SK-N-SH (cell line): ENCODE data around the gene ARPC5L. TPM values are rescaled to one million over a fixed set of nuclear protein-coding genes. Genes with fewer than 3 reads are reported as not detected.

ENCODE experiments used
- CTCF ChIA-PET: fragments of 300-600, 350-600 bp; formaldehyde crosslinking; extraction: SDS; loops from one replicate; lab custom pipeline; 2021; lab: Yijun Ruan, JAX
- POLR2A ChIA-PET: fragments of 350-600 bp; sonication (Branson Sonifier 250); formaldehyde crosslinking; extraction: SDS; loops from one replicate; lab custom pipeline; 2020; ENCODE audit warnings: antibody characterized with exemption, inconsistent platforms; lab: Yijun Ruan, JAX
- DNase-seq: peaks from one replicate; pipeline ENCODE4 v3.0.0; 2012
- H2AFZ ChIP-seq: fragments of 200-600 bp; sonication (generic); 2 replicates; pipeline ENCODE4 v1.8.1; 2016; ENCODE audit warnings: antibody characterized with exemption, mild to moderate bottlenecking, low read depth
- H3F3A ChIP-seq: fragments of 200-600 bp; sonication (generic); replicated peaks from 2 replicates; pipeline ENCODE3; 2016; ENCODE audit warnings: antibody characterized with exemption, mild to moderate bottlenecking; ENCODE audit not compliant: insufficient read depth
- H3K27ac ChIP-seq, 2 experiments: fragments of 200-500 bp in 1 of 2; fragments of 200-600 bp in 1 of 2; sonication (Bioruptor generic) in 1 of 2; sonication (generic), shearing (Covaris generic) in 1 of 2; 2 replicates each; pipeline versions ENCODE4 v1.5.1 to v1.6.1; 2014 to 2016; ENCODE audit warnings: low read depth in 2 of 2, inconsistent platforms in 1 of 2, low read length in 1 of 2, mild to moderate bottlenecking in 1 of 2, mixed read lengths in 1 of 2
- H3K27me3 ChIP-seq: fragments of 200-600 bp; sonication (generic), shearing (Covaris generic); 2 replicates; pipeline ENCODE4 v1.6.1; 2016; ENCODE audit warnings: mixed run types; ENCODE audit not compliant: insufficient read depth
- H3K36me3 ChIP-seq, 2 experiments: fragments of 200-500 bp in 1 of 2; fragments of 200-600 bp in 1 of 2; sonication (Bioruptor generic) in 1 of 2; sonication (generic) in 1 of 2; replicated peaks in 1 of 2; 2 replicates each; pipeline versions ENCODE3 to v1.5.1; 2014 to 2016; ENCODE audit warnings: low read length in 1 of 2, mild to moderate bottlenecking in 1 of 2; ENCODE audit not compliant: insufficient read depth in 2 of 2, control insufficient read depth in 1 of 2
- H3K4me1 ChIP-seq, 2 experiments: fragments of 200-500 bp in 1 of 2; fragments of 200-600 bp in 1 of 2; sonication (Bioruptor generic) in 1 of 2; sonication (generic), shearing (Covaris generic) in 1 of 2; 2 replicates each; pipeline versions ENCODE4 v1.5.1 to v1.6.1; 2014 to 2016; ENCODE audit warnings: low read depth in 1 of 2, low read length in 1 of 2, mixed run types in 1 of 2; ENCODE audit not compliant: insufficient read depth in 2 of 2, control insufficient read depth in 1 of 2
- H3K4me2 ChIP-seq: fragments of 200-600 bp; sonication (generic), shearing (Covaris generic); 2 replicates; pipeline ENCODE4 v1.6.1; 2017; ENCODE audit warnings: mixed run types
- H3K4me3 ChIP-seq, 2 experiments: fragments of 200-500 bp in 1 of 2; fragments of 200-600 bp in 1 of 2; sonication (Bioruptor generic) in 1 of 2; sonication (generic), shearing (Covaris generic) in 1 of 2; 2 replicates each; pipeline versions ENCODE4 v1.5.1 to v1.8.1; 2014 to 2016; ENCODE audit warnings: low read depth in 2 of 2, inconsistent platforms in 1 of 2, low read length in 1 of 2, mild to moderate bottlenecking in 1 of 2, mixed read lengths in 1 of 2, moderate library complexity in 1 of 2
- H3K79me2 ChIP-seq: fragments of 200-600 bp; sonication (generic); 2 replicates; pipeline ENCODE4 v1.8.1; 2017; ENCODE audit warnings: mild to moderate bottlenecking; ENCODE audit not compliant: insufficient read depth
- H3K9ac ChIP-seq: fragments of 200-600 bp; sonication (generic); 2 replicates; pipeline ENCODE4 v1.6.1; 2017; ENCODE audit warnings: mixed run types
- H3K9me2 ChIP-seq: fragments of 200-600 bp; sonication (generic); 2 replicates; pipeline ENCODE4 v1.6.1; 2017; ENCODE audit warnings: mixed run types
- H3K9me3 ChIP-seq: fragments of 200-600 bp; sonication (generic); 2 replicates; pipeline ENCODE4 v1.6.1; 2017; ENCODE audit warnings: mixed run types, mild to moderate bottlenecking, moderate library complexity
- H4K20me1 ChIP-seq: fragments of 200-600 bp; sonication (generic); 2 replicates; pipeline ENCODE4 v1.6.1; 2017; ENCODE audit warnings: mild to moderate bottlenecking, mixed run types; ENCODE audit not compliant: insufficient read depth
- EP300 ChIP-seq, 2 experiments: IDR thresholded peaks; 2 replicates each; pipeline versions ENCODE4 v1.4.0 to v1.6.1; 2012; ENCODE audit warnings: borderline replicate concordance in 1 of 2, low read depth in 1 of 2, low read length in 1 of 2
- EZH2phosphoT487 ChIP-seq: fragments of 200-600 bp; sonication (generic); IDR thresholded peaks from 2 replicates; pipeline ENCODE4 v1.6.1; 2017; ENCODE audit warnings: low read depth, mixed run types, mild to moderate bottlenecking, antibody characterized with exemption, moderate library complexity, borderline replicate concordance
- FOSL2 ChIP-seq: IDR thresholded peaks from 2 replicates; pipeline ENCODE4 v1.4.0; 2012; ENCODE audit warnings: low read depth, mild to moderate bottlenecking, moderate library complexity, borderline replicate concordance
- GATA2 ChIP-seq: sonication (generic); formaldehyde crosslinking; IDR thresholded peaks from 2 replicates; pipeline ENCODE4 v1.5.0; 2020; ENCODE audit warnings: mild to moderate bottlenecking, missing genetic modification reagents
- JUND ChIP-seq: IDR thresholded peaks from 2 replicates; pipeline ENCODE4 v1.4.0; 2012
- NFIC ChIP-seq: IDR thresholded peaks from 2 replicates; pipeline ENCODE4 v1.4.0; 2012; ENCODE audit warnings: borderline replicate concordance
- NRF1 ChIP-seq: IDR thresholded peaks from 2 replicates; pipeline ENCODE4 v1.6.1; 2012; ENCODE audit warnings: low read depth, mild to moderate bottlenecking, low read length
- POLR2AphosphoS5 ChIP-seq: IDR thresholded peaks from 2 replicates; pipeline ENCODE4 v1.6.1; 2012; ENCODE audit warnings: low read depth, low read length
- RXRA ChIP-seq: IDR thresholded peaks from 2 replicates; pipeline ENCODE4 v1.4.0; 2012; ENCODE audit warnings: low read depth, mild to moderate bottlenecking, borderline replicate concordance
- SMC3 ChIP-seq: IDR thresholded peaks from 2 replicates; pipeline ENCODE4 v1.6.1; 2012; ENCODE audit warnings: low read depth, low read length, improper control_type of control experiment
- TAF1 ChIP-seq: IDR thresholded peaks from 2 replicates; pipeline ENCODE4 v1.6.1; 2012; ENCODE audit warnings: low read depth, mild to moderate bottlenecking, low read length, moderate library complexity, borderline replicate concordance
- TCF12 ChIP-seq: IDR thresholded peaks from 2 replicates; pipeline ENCODE4 v1.4.0; 2012
- WGBS: methylation state at CpG from one replicate; pipeline ENCODE4 v1.1.6; 2017; ENCODE audit warnings: low lambda C conversion rate; 5-methylcytosine and 5-hydroxymethylcytosine counted together
- polyA plus RNA-seq, 3 experiments: library from polyadenylated mRNA; depleted of rRNA; stranded (reverse); fragments of >200 nt; gene quantifications; 2 replicates each; pipeline ENCODE4 v1.2.3, GENCODE V29; 2012
- TF ChIP-seq, protein P1 (sequence below): fragments of 150-350 bp; IDR thresholded peaks from 2 replicates; pipeline ENCODE4 v1.6.1; 2016; ENCODE audit warnings: mild to moderate bottlenecking, low read depth, low read length
- TF ChIP-seq, protein P2 (sequence below): fragments of 150-350 bp; IDR thresholded peaks from 2 replicates; pipeline ENCODE4 v1.6.1; 2017; ENCODE audit warnings: antibody characterized with exemption, low read length, low read depth, borderline replicate concordance
- TF ChIP-seq, protein P3 (sequence below): IDR thresholded peaks from 2 replicates; pipeline ENCODE4; 2012
- TF ChIP-seq, protein P4 (sequence below): fragments of 200-600 bp; sonication (generic); IDR thresholded peaks from 2 replicates; pipeline ENCODE4 v1.6.1; 2017; ENCODE audit warnings: antibody characterized with exemption, mild to moderate bottlenecking, moderate library complexity

The ARPC5L gene
- polyA plus RNA-seq, 1 of the 3 experiments (the other 2 are of a cell fraction) = 73.1 TPM

DNA sequence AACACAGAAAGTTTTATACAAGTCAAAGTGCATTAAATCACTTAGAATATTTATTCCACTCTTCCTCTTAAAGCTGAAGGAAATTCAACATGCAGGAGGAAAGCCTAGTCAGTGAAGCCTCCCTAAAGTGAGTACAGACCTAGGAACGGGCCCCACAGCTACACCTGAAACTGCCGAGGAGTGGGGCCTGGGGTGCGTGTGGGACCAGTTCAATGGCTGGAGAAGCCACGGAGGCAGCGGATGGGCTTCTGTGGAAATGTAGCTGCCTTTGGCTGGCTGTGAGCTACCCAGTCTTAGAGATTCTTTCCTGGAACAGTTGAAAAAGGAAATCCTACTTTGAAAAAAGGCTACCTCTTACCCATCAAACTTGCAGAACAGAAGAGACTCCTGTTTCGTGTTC is 16.6 kb downstream of the ARPC5L start:
- H3K4me3 ChIP-seq = no peak overlapping the region
- POLR2A ChIA-PET = no interaction called here
- H3K36me3 ChIP-seq = peaks cover 39 to 82% of the 10 kb centered on the region in 2 experiments
- no peaks in the 10 kb centered on the region for H3K27me3 ChIP-seq
- no peaks in the 10 kb centered on the region for H3K9me2 ChIP-seq
- CTCF ChIA-PET = interaction anchor here (1.0 to 2.0 kb wide), 4 partner anchors 9 to 497 kb away, joined by 3 to 5 read pairs (median 3); partner anchors contain the start of gene SCAI
- no peak for DNase-seq
- peaks cover 12% of the 10 kb centered on the region for H4K20me1 ChIP-seq
- H3K79me2 ChIP-seq = peaks cover 35% of the 10 kb centered on the region
- H3K27ac ChIP-seq = no peak overlapping the region; a peak in 2 of 4 replicates
- WGBS = 100% methylated on average over 6 of the region's 6 CpGs
- TF ChIP-seq, protein P1, sequence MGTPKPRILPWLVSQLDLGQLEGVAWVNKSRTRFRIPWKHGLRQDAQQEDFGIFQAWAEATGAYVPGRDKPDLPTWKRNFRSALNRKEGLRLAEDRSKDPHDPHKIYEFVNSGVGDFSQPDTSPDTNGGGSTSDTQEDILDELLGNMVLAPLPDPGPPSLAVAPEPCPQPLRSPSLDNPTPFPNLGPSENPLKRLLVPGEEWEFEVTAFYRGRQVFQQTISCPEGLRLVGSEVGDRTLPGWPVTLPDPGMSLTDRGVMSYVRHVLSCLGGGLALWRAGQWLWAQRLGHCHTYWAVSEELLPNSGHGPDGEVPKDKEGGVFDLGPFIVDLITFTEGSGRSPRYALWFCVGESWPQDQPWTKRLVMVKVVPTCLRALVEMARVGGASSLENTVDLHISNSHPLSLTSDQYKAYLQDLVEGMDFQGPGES = no peak
- TF ChIP-seq, protein P2, sequence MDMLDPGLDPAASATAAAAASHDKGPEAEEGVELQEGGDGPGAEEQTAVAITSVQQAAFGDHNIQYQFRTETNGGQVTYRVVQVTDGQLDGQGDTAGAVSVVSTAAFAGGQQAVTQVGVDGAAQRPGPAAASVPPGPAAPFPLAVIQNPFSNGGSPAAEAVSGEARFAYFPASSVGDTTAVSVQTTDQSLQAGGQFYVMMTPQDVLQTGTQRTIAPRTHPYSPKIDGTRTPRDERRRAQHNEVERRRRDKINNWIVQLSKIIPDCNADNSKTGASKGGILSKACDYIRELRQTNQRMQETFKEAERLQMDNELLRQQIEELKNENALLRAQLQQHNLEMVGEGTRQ = no peak
- TF ChIP-seq GATA2 (CRISPR knock-in tag) (no peak), TCF12 (no peak), FOSL2 (no peak), NRF1 (no peak), TAF1 (no peak), SMC3 (no peak), RXRA (no peak), POLR2AphosphoS5 (no peak; the same call in 1 of the 2 replicates), EP300 (IDR thresholded peaks at IDR 0.05; ENCODE audit: borderline replicate concordance in 1 of 2, low read depth in 1 of 2, low read length in 1 of 2) (no peak), NFIC (no peak), EZH2phosphoT487 (no peak), JUND (no peak)
- TF ChIP-seq, protein P3, sequence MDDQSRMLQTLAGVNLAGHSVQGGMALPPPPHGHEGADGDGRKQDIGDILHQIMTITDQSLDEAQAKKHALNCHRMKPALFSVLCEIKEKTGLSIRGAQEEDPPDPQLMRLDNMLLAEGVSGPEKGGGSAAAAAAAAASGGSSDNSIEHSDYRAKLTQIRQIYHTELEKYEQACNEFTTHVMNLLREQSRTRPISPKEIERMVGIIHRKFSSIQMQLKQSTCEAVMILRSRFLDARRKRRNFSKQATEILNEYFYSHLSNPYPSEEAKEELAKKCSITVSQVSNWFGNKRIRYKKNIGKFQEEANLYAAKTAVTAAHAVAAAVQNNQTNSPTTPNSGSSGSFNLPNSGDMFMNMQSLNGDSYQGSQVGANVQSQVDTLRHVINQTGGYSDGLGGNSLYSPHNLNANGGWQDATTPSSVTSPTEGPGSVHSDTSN = no peak
- TF ChIP-seq, protein P4, sequence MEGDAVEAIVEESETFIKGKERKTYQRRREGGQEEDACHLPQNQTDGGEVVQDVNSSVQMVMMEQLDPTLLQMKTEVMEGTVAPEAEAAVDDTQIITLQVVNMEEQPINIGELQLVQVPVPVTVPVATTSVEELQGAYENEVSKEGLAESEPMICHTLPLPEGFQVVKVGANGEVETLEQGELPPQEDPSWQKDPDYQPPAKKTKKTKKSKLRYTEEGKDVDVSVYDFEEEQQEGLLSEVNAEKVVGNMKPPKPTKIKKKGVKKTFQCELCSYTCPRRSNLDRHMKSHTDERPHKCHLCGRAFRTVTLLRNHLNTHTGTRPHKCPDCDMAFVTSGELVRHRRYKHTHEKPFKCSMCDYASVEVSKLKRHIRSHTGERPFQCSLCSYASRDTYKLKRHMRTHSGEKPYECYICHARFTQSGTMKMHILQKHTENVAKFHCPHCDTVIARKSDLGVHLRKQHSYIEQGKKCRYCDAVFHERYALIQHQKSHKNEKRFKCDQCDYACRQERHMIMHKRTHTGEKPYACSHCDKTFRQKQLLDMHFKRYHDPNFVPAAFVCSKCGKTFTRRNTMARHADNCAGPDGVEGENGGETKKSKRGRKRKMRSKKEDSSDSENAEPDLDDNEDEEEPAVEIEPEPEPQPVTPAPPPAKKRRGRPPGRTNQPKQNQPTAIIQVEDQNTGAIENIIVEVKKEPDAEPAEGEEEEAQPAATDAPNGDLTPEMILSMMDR = no peak
- TF ChIP-seq, all 33 proteins: peak for 0
- Histone ChIP-seq H3K4me1 (no peaks in the 10 kb centered on the region), H3K9ac (no peak overlapping the region), H2AFZ (no peak overlapping the region), H3K9me3 (no peaks in the 10 kb centered on the region), H3F3A (peaks cover 21% of the 10 kb centered on the region), H3K4me2 (no peak overlapping the region)
